Glutamatergic neuron (in vitro differentiated cells): ENCODE data around the gene GLCCI1. TPM values are rescaled to one million over a fixed set of nuclear protein-coding genes. Genes with fewer than 3 reads are reported as not detected.

Experiments
- DNase-seq: peaks from one replicate; pipeline ENCODE4 v3.0.0; 2022
- H3K27ac Mint-ChIP-seq: one replicate; pipeline ENCODE4 v1.8.0; 2020; ENCODE audit warnings: mild to moderate bottlenecking, mixed read lengths, inconsistent platforms; ENCODE audit not compliant: unreplicated experiment
- H3K27me3 Mint-ChIP-seq: one replicate; pipeline ENCODE4 v1.8.0; 2020; ENCODE audit warnings: mild to moderate bottlenecking, moderate library complexity, mixed read lengths, inconsistent platforms; ENCODE audit not compliant: unreplicated experiment
- H3K36me3 Mint-ChIP-seq: one replicate; pipeline ENCODE4 v1.8.0; 2020; ENCODE audit warnings: mild to moderate bottlenecking, mixed read lengths, inconsistent platforms; ENCODE audit not compliant: unreplicated experiment
- H3K4me1 Mint-ChIP-seq: one replicate; pipeline ENCODE4 v1.8.0; 2020; ENCODE audit warnings: mild to moderate bottlenecking, low read depth, mixed read lengths, inconsistent platforms; ENCODE audit not compliant: unreplicated experiment
- H3K4me3 Mint-ChIP-seq: one replicate; pipeline ENCODE4 v1.8.0; 2020; ENCODE audit warnings: mild to moderate bottlenecking, mixed read lengths, inconsistent platforms; ENCODE audit not compliant: unreplicated experiment
- H3K9me3 Mint-ChIP-seq: one replicate; pipeline ENCODE4 v1.8.0; 2020; ENCODE audit warnings: mild to moderate bottlenecking, moderate library complexity, mixed read lengths, inconsistent platforms; ENCODE audit not compliant: unreplicated experiment
- CTCF ChIP-seq: fragments of 200-600 bp; sonication (generic); IDR thresholded peaks from one replicate; pipeline ENCODE4 v1.5.0; 2021; ENCODE audit not compliant: partially characterized antibody, unreplicated experiment
- total RNA-seq: library from RNA; stranded (reverse); fragmentation: NEBNext Ultra II Directional; extraction: Animal tissue kit (Norgen Biotek cat#: 25700); gene quantifications from one replicate; pipeline ENCODE4 v1.2.1, GENCODE V29; 2021; ENCODE audit not compliant: unreplicated experiment

GLCCI1 gene
- total RNA-seq, 1 donor from 2014 or later = 30.7 TPM

DNA sequence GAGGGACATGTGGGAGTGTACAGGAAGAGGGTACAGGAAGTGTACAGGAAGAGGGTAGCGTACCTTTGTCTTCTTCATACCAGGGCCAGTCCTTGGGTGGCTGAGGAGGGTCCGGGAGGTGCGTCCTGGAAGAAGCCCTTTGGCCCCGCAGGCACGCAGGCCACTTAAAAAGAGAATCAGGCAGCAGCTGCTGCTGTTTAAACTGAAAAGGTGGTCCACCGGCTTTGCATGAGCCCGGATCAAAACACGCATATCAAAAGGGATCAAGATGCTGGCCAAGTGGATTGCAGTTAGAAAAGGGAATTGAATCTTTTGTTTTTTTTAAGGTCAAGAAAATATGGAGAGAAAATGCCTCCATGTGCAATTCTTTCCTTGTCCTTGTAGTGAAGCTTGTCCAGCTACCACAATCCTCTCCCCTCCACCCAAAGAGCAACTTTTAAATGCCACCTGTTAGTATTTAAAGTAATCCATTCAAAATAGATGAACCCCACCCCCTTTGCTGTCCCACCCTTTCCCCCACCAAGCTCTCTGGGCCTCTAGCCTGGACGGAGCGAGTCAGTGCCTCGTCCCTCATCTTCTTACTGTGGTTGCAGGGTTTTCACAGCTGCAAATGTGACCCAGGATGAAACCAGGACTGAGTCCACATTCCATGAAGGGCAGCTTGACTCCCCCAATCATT, 142.8 kb downstream of the GLCCI1 start:
- no peaks in the 10 kb centered on the region for H3K4me1 Mint-ChIP-seq
- no peak for TF ChIP-seq CTCF
- no peak overlapping the region for H3K27ac Mint-ChIP-seq
- no peak overlapping the region for H3K4me3 Mint-ChIP-seq
- no peaks in the 10 kb centered on the region for H3K27me3 Mint-ChIP-seq
- peaks cover 3% of the 10 kb centered on the region for H3K9me3 Mint-ChIP-seq
- peaks cover 3% of the 10 kb centered on the region for H3K36me3 Mint-ChIP-seq
- no peak for DNase-seq

GRCh38 chr7:8112685-8113084, 144.1 kb downstream of the GLCCI1 start:
- H3K27ac Mint-ChIP-seq = no peak overlapping the region
- peaks cover 3% of the 10 kb centered on the region for H3K9me3 Mint-ChIP-seq
- H3K36me3 Mint-ChIP-seq = peaks cover 3% of the 10 kb centered on the region
- H3K4me3 Mint-ChIP-seq = no peak overlapping the region
- TF ChIP-seq CTCF = no peak
- no peaks in the 10 kb centered on the region for H3K27me3 Mint-ChIP-seq
- no peak for DNase-seq
- no peaks in the 10 kb centered on the region for H3K4me1 Mint-ChIP-seq

- Mint-ChIP-seq H3K27ac (no peak overlapping the region), H3K36me3 (peaks cover 3% of the 10 kb centered on the region), H3K9me3 (peaks cover 3% of the 10 kb centered on the region), H3K4me1 (no peaks in the 10 kb centered on the region), H3K27me3 (no peaks in the 10 kb centered on the region), H3K4me3 (no peak overlapping the region)
- no peak for TF ChIP-seq CTCF
- DNase-seq = no peak
Observed at GRCh38 chr7:8113184-8113583, 144.6 kb downstream of the GLCCI1 start.

DNA sequence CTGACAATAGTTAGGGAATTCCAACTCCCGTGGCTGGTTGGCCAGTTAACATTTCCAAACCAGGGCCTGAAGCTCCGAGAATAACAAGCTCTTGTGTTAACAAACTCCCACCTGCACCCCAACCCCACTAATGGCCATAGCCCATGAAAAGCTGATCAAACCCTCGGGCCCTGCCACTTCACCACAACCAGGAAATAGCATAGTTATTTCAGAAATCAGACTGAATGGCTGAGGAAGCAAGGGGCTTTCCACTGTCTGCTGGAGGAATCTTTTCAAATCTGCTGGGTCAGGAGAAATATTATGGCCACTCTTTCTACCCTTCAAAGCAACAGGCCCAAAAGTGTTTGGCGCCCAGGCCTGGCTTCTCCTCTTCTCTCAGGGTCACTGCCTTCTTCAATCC, 145.6 kb downstream of the GLCCI1 start:
- no peak for DNase-seq
- Mint-ChIP-seq H3K27me3 (no peaks in the 10 kb centered on the region), H3K4me1 (no peaks in the 10 kb centered on the region), H3K27ac (no peak overlapping the region), H3K4me3 (no peak overlapping the region), H3K9me3 (peaks cover 3% of the 10 kb centered on the region), H3K36me3 (peaks cover 3% of the 10 kb centered on the region)
- TF ChIP-seq CTCF = no peak

GRCh38 chr7:8115547-8116402, 147.2 kb downstream of the GLCCI1 start:
- Mint-ChIP-seq H3K4me3 (no peak overlapping the region), H3K4me1 (no peaks in the 10 kb centered on the region), H3K9me3 (peaks cover 3% of the 10 kb centered on the region), H3K27ac (no peak overlapping the region), H3K36me3 (peaks cover 3% of the 10 kb centered on the region), H3K27me3 (no peaks in the 10 kb centered on the region)
- no peak for DNase-seq
- TF ChIP-seq CTCF = no peak
